Fibroblast of mammary gland (primary cell): ENCODE results near the gene SH2D4B.

Source experiments
- DNase-seq: peaks from one replicate; pipeline ENCODE4 v3.0.0-alpha.2; 2010; ENCODE audit warnings: low read depth
- H3K4me3 ChIP-seq: 2 replicates; pipeline ENCODE4 v1.5.1; 2011; ENCODE audit warnings: low read depth, mild to moderate bottlenecking, low read length, moderate library complexity; ENCODE audit not compliant: control insufficient read depth
- TF ChIP-seq, protein P1 (sequence below): conservative IDR thresholded peaks from 2 replicates; pipeline ENCODE4 v1.5.1; 2011; ENCODE audit warnings: low read depth, low read length, inconsistent platforms; ENCODE audit not compliant: control insufficient read depth, insufficient read depth

SH2D4B gene

GRCh38 chr10:80518143-80518806 lies 19.4 kb upstream of the SH2D4B start:
- TF ChIP-seq, protein P1, sequence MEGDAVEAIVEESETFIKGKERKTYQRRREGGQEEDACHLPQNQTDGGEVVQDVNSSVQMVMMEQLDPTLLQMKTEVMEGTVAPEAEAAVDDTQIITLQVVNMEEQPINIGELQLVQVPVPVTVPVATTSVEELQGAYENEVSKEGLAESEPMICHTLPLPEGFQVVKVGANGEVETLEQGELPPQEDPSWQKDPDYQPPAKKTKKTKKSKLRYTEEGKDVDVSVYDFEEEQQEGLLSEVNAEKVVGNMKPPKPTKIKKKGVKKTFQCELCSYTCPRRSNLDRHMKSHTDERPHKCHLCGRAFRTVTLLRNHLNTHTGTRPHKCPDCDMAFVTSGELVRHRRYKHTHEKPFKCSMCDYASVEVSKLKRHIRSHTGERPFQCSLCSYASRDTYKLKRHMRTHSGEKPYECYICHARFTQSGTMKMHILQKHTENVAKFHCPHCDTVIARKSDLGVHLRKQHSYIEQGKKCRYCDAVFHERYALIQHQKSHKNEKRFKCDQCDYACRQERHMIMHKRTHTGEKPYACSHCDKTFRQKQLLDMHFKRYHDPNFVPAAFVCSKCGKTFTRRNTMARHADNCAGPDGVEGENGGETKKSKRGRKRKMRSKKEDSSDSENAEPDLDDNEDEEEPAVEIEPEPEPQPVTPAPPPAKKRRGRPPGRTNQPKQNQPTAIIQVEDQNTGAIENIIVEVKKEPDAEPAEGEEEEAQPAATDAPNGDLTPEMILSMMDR, result no peak
- no peak overlapping the region for H3K4me3 ChIP-seq
- no peak for DNase-seq

- TF ChIP-seq, protein P1, result no peak
- no peak for DNase-seq
- H3K4me3 ChIP-seq, result no peak overlapping the region
These were observed 18.8 kb upstream of the SH2D4B start for GRCh38 chr10:80518807-80519360.

DNA sequence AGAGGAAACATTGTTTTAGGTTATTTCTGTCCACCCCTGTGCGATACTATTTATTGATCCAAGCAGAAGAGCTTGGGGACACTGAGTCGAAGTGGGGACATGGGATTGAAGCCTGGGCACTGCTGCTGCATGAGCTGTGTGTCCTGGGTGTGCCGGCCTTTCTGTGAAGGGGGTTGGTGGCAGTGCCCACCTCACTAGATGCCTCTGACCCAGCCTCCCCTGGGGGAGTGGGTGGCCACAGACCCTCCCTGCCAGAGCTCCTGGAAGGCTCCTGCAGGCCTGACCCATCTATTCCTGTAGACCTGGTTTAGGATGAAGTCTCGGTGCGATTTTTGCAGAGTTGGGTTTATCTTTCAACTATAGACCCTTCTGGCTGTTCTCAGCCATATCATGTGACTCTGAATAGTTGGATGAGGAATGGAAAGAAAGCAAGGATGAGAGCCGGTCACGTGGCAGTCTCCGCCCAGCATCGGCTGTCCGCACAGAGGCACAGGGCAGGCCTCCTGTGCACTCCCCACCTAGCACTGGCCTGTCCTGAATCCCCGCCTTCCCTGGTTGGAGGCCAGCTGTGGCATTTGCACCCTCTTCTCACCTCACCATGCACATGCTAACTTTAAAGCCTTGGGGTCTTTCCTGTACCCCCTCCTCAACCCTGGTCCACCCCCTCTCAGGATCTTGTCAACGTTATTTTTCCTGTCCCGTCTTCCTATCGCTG lies 17.6 kb upstream of the SH2D4B start:
- no peak overlapping the region for H3K4me3 ChIP-seq
- TF ChIP-seq, protein P1, result no peak
- DNase-seq, result no peak

DNA sequence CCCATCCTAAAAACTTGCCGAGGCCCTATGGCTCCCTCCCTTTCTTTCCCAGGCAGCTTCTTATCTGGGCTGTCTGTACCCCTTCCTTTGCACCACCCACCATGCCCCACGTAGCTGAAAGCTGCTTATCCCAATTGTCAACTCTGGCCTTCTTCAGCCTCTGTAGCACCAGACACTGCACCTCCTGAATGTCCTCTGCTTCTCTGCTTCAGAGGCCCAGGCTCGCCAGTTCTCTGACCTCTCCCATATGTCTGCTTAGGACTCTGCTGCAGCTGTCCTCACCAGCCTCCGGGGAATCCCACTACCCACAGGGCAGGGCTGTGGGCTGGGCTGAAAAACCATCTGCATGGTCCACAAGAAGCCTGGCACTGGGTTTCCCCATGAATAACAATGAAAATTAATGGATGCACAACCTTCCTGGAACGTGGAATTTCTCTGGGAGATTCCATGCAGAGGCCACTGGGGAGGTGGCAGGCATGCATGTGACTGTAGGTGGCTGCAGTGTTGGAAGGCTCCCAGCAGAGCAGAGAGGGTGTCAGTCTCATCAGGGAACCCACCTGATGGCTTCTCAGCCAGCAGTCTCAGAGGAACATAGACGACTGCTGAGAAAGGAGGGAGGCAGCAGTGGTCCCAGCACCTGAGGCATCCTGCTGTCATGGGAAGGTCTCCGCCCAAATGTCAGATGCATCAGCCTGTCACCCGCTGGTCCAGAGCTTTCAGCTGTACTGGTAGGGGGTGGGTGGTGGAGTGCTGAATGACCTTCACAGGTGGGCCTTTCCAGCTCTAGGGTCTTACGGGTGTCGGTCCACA lies 16.8 kb upstream of the SH2D4B start:
- no peak overlapping the region for H3K4me3 ChIP-seq
- TF ChIP-seq, protein P1, result no peak
- DNase-seq, result no peak

- no peak overlapping the region for H3K4me3 ChIP-seq
- DNase-seq, result no peak
- TF ChIP-seq, protein P1, result no peak
These were observed 14.8 kb upstream of the SH2D4B start for GRCh38 chr10:80522756-80523363.

DNA sequence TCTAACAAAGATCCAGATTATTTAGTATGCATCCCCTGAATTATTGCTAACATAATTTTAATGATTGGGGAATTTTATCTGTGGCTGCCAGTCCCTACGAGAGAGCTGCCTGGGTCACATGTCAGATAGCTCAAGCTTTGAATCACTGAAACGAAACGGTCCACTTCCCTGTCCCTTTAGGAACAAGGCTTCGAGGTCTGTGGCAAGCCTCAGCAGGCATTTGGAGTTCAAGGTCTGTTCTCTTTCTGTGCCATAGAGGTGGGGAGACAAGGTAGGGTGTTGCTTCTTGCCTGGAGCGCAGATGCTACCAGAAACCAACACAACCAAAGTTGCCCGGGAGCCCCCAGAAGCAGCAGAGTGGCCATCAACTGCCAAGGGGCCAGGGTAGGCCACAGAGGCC lies 13.9 kb upstream of the SH2D4B start:
- TF ChIP-seq, protein P1, result no peak
- no peak overlapping the region for H3K4me3 ChIP-seq
- no peak for DNase-seq
